Nephron (organoid): ENCODE data around the gene MSLN.
A peak's percentile ranks its signal among the peaks of the same experiment; 100 is the strongest.
"Not testable (repeated sequence)": the region's sequence is repeated elsewhere in the genome, so short reads cannot be mapped to it uniquely, and the experiment has no call there.

ENCODE experiments used
- H3K27ac Mint-ChIP-seq, 3 experiments: 2 replicates each; pipeline ENCODE4 v1.8.0; 2020; ENCODE audit warnings: mixed read lengths in 3 of 3, mild to moderate bottlenecking in 2 of 3, moderate library complexity in 1 of 3
- H3K27me3 Mint-ChIP-seq: 2 replicates; pipeline ENCODE4 v1.8.0; 2021; ENCODE audit warnings: low read depth, mild to moderate bottlenecking, moderate library complexity, mixed read lengths
- H3K36me3 Mint-ChIP-seq: 2 replicates; pipeline ENCODE4 v1.8.0; 2020; ENCODE audit warnings: low read depth, mixed read lengths
- H3K4me1 Mint-ChIP-seq: 2 replicates; pipeline ENCODE4 v1.8.0; 2020; ENCODE audit warnings: mixed read lengths
- H3K4me3 Mint-ChIP-seq, 3 experiments: 2 replicates each; pipeline ENCODE4 v1.8.0; 2020; ENCODE audit warnings: mild to moderate bottlenecking in 3 of 3, mixed read lengths in 3 of 3, moderate library complexity in 2 of 3
- H3K9me3 Mint-ChIP-seq: 2 replicates; pipeline ENCODE4 v1.8.0; 2020; ENCODE audit warnings: mixed read lengths
- TF ChIP-seq, protein P1 (sequence below), 3 experiments: fragments of 200-600 bp; sonication (generic); IDR thresholded peaks; one replicate each; pipeline ENCODE4 v1.5.0; 2021; ENCODE audit warnings: antibody characterized with exemption in 3 of 3; ENCODE audit not compliant: unreplicated experiment in 3 of 3

The MSLN gene

DNA sequence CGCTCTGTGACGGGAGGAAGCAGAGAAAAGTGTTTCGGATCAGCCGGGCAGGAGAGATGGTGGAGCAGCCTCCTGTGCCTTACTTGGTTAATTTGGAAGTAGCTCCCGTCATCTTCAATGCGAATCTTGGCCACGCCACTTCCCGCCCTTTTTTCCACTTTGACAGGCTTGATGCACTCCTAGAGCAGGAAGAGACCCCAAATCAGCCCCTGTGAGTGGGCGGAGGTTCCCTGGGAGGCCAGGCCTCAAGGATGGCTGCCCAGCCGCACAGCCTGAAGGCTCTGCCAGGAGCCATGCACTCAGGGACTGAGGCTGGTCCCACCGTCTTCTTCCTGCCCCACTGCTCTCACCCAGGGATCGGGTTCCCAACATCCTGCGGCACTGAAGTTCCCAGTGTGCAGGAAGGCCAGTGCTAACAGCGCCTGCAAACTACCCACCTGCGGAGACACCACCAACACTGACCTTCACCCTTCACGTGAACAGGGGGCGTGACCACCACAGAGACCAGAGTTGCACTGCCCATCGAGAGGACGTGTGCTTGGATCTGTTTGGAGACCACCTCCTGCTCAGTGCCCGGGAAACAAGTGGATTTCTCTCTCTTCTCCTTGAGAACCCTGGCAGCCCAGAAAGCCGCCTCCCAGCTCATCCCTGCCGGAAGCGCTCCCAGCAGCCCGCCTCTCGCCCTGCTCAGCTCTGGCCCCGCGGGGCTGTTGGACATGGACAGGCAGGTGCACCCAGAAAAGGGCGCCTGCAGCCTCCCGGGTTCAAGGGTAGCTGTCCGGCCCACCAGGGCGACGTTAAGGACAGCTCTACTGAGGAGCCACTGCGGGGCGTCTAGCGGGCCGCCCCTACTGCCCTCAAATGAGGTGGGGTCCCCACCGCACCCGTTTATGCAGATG, 20.7 kb upstream of the MSLN start:
- Mint-ChIP-seq H3K9me3 (no peaks in the 10 kb centered on the region), H3K27ac (no peak overlapping the region), H3K4me3 (peak overlapping the region; percentile 78 to 83 (median 81)), H3K27me3 (no peaks in the 10 kb centered on the region), H3K36me3 (peaks cover 13% of the 10 kb centered on the region), H3K4me1 (no peaks in the 10 kb centered on the region)
- TF ChIP-seq, protein P1, sequence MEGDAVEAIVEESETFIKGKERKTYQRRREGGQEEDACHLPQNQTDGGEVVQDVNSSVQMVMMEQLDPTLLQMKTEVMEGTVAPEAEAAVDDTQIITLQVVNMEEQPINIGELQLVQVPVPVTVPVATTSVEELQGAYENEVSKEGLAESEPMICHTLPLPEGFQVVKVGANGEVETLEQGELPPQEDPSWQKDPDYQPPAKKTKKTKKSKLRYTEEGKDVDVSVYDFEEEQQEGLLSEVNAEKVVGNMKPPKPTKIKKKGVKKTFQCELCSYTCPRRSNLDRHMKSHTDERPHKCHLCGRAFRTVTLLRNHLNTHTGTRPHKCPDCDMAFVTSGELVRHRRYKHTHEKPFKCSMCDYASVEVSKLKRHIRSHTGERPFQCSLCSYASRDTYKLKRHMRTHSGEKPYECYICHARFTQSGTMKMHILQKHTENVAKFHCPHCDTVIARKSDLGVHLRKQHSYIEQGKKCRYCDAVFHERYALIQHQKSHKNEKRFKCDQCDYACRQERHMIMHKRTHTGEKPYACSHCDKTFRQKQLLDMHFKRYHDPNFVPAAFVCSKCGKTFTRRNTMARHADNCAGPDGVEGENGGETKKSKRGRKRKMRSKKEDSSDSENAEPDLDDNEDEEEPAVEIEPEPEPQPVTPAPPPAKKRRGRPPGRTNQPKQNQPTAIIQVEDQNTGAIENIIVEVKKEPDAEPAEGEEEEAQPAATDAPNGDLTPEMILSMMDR (IDR thresholded peaks at IDR 0.05; ENCODE audit: unreplicated experiment in 3 of 3): no peak

DNA sequence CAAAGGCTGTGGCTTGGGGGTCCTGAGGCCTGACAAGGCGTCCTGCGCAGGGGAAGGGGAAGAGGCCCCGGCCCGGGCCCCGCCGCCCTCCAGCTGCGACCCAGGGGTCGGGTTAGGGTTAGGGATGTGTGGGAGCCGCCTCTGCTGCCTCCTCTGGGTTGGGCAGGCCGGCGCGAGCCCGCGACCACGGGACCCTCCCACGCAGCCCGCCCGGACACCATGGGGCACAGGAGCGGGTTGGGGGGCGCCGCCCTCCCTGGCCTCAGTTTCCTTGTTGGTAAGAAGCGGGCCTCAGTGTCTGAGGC, 20.1 kb upstream of the MSLN start:
- Mint-ChIP-seq H3K4me3 (peak overlapping the region; percentile 78 to 83 (median 81)), H3K36me3 (peaks cover 10% of the 10 kb centered on the region), H3K9me3 (no peaks in the 10 kb centered on the region), H3K4me1 (no peaks in the 10 kb centered on the region), H3K27me3 (no peaks in the 10 kb centered on the region), H3K27ac (no peak overlapping the region)
- TF ChIP-seq, protein P1 (IDR thresholded peaks at IDR 0.05; ENCODE audit: unreplicated experiment in 3 of 3): no peak

DNA sequence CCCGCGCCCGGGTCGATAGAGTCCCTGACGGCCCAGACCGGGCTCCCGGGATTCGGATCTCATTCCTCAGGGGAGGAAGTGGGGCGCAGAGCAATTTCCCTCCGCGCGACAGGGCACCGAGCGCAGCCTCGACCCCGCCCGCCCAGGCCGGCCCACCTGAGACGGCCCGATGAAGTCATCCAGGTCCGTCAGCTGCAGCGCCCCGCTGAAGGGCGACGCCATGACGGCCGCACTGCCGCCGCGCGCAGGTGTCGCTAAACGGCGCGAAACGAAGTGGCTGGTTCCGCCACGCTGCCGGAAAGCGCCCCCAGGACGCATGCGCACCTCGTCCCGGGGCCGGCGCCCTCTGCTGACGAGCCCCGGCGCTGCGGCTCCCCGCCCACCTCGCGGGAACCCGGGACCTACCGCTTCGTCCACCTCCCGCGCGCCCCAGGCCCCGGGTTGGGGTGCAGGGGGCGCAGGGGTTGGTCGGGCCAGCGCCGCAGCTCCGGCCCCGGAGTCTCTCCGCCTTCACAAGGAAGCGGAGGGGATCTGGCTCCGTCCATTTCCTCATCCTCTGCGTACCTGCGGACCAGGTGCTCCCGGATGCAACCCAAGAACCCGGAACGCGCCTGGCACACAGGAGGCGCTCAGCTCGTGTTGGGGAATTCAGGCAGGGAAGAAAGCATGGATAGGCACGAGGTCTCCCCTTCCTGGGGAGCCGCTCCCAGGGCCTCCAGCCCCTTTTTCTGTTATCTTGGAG, 19.6 kb upstream of the MSLN start, which contains the start of gene CIAO3:
TSS of gene CIAO3 (minus strand) at position 234 of the 742 bp plus-strand sequence. CDS start at position 222, 12 bp downstream.
- peak within 1 kb of the TSS in 1 of 3 experiments; percentile 71 for H3K27ac Mint-ChIP-seq
- TF ChIP-seq, protein P1 (IDR thresholded peaks at IDR 0.05; ENCODE audit: unreplicated experiment in 3 of 3): peak; percentile 92 to 99 (median 94)

DNA sequence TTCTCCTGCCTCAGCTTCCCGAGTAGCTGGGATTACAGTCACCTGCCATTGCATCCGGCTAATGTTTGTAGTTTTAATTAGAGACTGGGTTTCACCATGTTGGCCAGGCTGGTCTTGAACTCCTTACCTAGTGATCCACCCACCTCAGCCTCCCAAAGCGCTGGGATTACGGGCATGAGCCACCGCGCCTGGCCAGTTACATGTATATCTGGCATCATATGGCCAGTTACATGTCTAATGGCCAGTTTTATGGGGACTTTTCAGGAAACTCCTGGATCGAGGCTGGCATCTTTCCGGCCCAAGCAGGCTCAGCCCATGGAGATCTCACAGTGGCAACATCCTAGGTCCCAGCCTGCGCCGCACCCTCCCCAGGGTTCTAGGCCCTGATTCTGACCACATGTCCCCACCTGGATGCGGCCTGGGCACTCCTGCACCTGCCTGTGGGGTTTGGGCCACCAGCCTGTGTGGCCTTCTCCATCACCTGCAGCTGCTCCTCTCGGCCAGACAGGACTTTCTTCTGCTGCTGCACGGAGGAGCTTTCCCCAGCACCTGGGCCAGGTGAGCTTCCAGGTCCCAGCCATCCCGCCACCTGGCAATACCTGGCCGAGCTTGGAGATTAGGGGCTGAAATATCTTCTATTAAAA, 18.4 kb upstream of the MSLN start:
- peak overlapping the region; percentile 67 to 88 (median 83) for H3K4me3 Mint-ChIP-seq
- H3K36me3 Mint-ChIP-seq: peaks cover 4% of the 10 kb centered on the region
- H3K9me3 Mint-ChIP-seq: no peaks in the 10 kb centered on the region
- TF ChIP-seq, protein P1 (IDR thresholded peaks at IDR 0.05; ENCODE audit: unreplicated experiment in 3 of 3): no peak
- no peak overlapping the region for H3K27ac Mint-ChIP-seq
- no peaks in the 10 kb centered on the region for H3K4me1 Mint-ChIP-seq
- no peaks in the 10 kb centered on the region for H3K27me3 Mint-ChIP-seq

More for the DNA sequence above, 19.6 kb upstream of the MSLN start, which contains the start of gene CIAO3:
- Mint-ChIP-seq H3K36me3 (peaks cover 4% of the 10 kb centered on the region), H3K27me3 (no peaks in the 10 kb centered on the region), H3K4me3 (peak within 1 kb of the TSS; percentile 83 to 88 (median 85)), H3K4me1 (no peaks in the 10 kb centered on the region), H3K9me3 (no peaks in the 10 kb centered on the region)

DNA sequence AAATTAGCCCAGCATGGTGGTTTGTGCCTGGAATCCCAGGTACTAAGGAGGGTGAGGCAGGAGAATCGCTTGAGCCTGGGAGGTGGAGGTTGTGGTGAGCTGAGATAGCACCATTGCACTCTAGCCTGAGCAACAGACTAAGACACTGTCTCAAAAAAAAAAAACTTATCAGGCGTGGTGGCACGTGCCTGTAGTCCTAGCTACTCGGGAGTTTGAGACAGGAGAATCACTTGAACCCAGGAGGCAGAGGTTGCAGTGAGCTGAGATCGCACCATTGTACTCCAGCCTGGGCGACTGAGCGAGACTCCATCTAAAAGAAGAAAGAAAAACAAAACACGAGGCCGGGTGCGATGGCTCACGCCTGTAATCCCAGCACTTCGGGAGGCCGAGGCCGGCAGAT, 17.6 kb upstream of the MSLN start:
- not testable (repeated sequence) for H3K27ac Mint-ChIP-seq, H3K4me1 Mint-ChIP-seq, H3K27me3 Mint-ChIP-seq, H3K9me3 Mint-ChIP-seq, H3K36me3 Mint-ChIP-seq, H3K4me3 Mint-ChIP-seq
